Hematopoietic multipotent progenitor cell treated with erythropoietin and hydrocortisone succinate and interleukin-3 and kit ligand, for 6 days (in vitro differentiated cells): ENCODE results near the gene KRTAP12-3.
"Not testable (repeated sequence)": the region's sequence is repeated elsewhere in the genome, so short reads cannot be mapped to it uniquely, and the experiment has no call there.

Source experiments
- DNase-seq: peaks from one replicate; pipeline ENCODE4 v3.0.0-alpha.2; 2015

The KRTAP12-3 gene

GRCh38 chr21:44627831-44628233 lies 29.9 kb upstream of the KRTAP12-3 start:
- not testable (repeated sequence) for DNase-seq

DNA sequence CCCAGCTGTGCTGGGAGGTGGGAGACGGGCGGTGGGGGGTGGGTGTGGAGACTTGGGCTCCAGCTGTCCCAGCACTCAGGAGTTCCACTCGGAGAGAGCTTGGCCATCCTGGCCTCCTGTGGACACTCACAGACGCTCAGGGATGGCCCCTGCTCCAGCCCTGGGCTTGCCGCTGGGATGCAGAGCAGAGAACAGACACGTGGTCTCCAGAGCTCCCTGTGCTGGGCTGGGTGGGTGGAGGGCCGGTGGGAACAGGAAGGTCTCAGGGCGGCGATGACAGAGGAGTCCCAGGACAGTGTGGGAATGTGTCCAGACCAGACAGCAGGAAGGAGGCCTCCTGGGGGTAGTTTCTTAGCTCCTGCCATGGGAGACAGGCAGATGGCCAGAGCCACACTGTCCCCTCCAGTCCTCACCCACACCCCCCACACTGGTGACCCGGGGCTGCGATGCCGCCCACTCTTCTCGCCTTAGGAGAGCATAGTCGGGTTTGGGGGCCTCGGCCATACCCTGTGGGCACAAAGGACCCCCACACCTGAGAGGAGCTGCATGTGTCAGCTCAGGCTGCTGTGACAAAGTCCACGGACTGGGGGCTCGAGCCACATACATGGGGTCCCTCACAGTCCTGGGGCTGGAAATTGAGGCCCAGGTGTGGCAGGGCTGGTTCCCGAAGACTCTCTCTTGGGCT lies 28.9 kb upstream of the KRTAP12-3 start:
- DNase-seq, result no peak

- no peak for DNase-seq
Observed at GRCh38 chr21:44630440-44630839, 27.3 kb upstream of the KRTAP12-3 start.

GRCh38 chr21:44632067-44632466 lies 25.7 kb upstream of the KRTAP12-3 start:
- DNase-seq, result no peak

- no peak for DNase-seq
Observed at GRCh38 chr21:44636209-44637017, 21.3 kb upstream of the KRTAP12-3 start.

- no peak for DNase-seq
Observed at GRCh38 chr21:44637018-44637850, 20.5 kb upstream of the KRTAP12-3 start, which contains the start of gene KRTAP10-10. KRTAP10-10 (plus strand) TSS chr21:44637356; CDS start chr21:44637418, 62 bp downstream.

- not testable (repeated sequence) for DNase-seq
Observed at GRCh38 chr21:44637851-44638348, 19.8 kb upstream of the KRTAP12-3 start.

DNA sequence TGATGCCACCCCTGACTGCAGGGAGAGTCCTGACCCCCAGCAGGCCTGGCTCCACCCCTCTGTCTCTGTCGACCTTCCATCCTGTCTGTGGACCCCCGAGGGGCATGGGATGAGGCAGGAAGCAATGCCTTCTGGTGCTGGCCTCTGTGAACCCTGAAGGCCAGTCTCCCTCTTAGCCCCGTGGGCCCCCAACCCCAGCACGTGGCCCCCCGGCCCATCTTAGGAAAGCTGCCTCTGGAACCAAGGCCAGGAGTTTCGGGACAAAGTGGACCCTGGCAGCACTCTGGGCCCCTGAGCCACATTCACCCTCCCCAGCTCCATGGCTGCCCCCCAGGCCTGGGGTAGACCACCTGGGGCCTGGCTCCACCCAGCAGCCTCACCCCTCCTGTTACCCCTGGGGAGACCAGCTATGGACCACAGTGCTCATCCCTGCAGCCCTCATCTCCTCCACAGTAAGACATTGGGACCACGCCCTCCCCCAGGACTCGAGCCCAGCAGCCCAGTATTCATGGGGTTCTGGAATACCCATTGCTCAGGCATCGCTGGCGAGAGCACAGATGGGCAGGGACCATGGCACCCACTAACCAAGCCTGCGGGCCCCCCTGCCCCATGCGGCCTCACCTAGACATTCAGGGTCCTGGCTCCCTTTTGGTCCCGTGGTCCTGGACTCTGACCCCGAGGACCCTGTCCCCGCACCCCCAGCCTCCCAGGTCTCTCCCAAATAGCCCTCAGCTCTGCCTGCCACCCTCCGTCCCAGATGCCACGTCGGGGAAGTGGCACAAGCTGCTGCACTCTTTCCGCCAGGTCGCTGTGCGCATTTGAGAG lies 19.0 kb upstream of the KRTAP12-3 start:
- DNase-seq, result not testable (repeated sequence)

- DNase-seq, result no peak
Observed at GRCh38 chr21:44639331-44639655, 18.4 kb upstream of the KRTAP12-3 start.

DNA sequence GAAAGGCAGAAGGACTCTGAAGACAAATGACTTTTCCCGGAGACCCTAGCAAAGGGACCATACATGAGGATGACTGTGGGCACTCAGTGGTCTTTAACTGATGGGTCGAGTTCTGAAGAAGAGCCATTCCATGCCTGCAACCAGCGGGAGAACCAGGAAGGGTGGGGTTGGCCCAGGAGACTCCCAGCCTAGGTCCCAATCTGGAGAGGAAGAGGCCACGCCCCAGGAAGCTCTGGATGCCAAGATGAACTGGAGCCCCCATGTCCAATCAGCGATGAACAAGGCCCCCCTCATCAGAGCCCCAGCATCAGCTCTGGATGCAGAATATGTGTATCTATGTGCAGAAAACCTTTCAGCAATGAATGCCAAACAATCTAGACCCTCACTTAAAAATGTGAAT lies 17.0 kb upstream of the KRTAP12-3 start:
- DNase-seq, result no peak

DNA sequence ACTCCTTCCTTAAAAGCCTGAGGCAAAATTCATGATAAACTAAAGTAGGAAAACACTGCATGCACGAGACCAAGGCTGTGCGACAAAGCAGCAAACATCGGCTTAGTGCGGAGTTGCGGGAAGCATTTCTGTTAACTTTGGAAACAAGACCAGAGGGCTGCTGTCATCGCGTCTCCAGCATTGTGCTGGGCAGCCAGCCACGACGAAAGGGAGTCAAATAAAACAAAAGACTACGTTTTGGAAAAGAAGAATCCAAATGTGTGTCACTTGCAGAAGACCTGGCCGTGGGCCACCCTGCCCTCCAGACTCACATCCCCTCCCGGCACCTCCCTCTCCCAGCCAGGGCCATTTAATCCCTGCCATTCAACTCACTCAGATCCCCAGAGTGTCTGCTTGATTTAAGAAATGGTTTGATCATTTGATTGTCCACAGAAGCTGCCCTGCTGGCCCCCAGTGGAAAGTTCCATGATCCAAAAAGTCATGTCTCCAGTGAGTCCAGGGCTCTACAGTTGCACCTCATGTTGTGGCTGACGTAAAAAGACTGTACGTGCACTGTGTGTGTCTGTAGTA lies 13.9 kb upstream of the KRTAP12-3 start:
- no peak for DNase-seq

DNA sequence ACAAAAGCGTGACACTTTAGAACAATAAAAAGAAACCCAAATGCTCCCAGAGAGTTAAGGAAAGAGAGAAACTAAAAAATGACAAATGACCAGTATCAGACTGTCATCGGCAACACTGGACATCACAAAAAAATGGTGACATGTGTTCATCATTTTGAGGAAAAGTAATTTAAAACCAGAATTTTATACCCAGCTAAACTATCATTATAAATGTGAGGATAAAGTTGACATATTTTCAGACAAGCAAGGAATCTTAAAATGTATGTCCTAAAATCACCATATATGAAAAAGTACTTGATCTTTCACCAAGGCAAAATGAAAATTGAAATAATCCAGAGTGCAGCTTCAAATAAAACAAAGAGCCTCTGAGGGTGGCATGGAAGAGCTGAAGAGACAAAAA lies 12.9 kb upstream of the KRTAP12-3 start:
- DNase-seq, result no peak

DNA sequence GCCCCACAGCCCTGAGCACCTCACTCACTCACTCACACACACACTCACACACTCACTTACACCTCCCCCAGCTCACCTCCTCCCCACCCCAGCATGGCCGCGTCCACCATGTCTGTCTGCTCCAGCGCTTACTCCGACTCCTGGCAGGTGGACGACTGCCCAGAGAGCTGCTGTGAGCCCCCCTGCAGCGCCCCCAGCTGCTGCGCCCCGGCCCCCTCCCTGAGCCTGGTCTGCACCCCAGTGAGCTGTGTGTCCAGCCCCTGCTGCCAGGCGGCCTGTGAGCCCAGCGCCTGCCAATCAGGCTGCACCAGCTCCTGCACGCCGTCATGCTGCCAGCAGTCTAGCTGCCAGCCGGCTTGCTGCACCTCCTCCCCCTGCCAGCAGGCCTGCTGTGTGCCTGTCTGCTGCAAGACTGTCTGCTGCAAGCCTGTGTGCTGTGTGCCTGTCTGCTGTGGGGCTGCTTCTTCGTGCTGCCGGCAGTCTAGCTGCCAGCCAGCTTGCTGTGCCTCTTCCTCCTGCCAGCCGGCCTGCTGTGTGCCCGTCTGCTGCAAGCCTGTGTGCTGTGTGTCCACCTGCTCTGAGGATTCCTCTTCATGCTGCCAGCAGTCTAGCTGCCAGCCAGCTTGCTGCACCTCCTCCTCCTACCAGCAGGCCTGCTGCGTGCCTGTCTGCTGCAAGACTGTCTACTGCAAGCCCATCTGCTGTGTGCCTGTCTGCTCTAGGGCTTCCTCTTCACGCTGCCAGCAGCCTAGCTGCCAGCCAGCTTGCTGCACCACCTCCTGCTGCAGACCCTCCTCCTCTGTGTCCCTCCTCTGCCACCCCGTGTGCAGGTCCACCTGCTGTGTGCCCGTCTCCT lies 11.1 kb upstream of the KRTAP12-3 start, which contains the start of gene KRTAP10-11:
KRTAP10-11 (plus strand) TSS at position 49 of the 856 bp plus-strand sequence; CDS start at position 94, 45 bp downstream.
- DNase-seq, result not testable (repeated sequence)

GRCh38 chr21:44647222-44647552 lies 10.5 kb upstream of the KRTAP12-3 start:
- DNase-seq, result no peak

DNA sequence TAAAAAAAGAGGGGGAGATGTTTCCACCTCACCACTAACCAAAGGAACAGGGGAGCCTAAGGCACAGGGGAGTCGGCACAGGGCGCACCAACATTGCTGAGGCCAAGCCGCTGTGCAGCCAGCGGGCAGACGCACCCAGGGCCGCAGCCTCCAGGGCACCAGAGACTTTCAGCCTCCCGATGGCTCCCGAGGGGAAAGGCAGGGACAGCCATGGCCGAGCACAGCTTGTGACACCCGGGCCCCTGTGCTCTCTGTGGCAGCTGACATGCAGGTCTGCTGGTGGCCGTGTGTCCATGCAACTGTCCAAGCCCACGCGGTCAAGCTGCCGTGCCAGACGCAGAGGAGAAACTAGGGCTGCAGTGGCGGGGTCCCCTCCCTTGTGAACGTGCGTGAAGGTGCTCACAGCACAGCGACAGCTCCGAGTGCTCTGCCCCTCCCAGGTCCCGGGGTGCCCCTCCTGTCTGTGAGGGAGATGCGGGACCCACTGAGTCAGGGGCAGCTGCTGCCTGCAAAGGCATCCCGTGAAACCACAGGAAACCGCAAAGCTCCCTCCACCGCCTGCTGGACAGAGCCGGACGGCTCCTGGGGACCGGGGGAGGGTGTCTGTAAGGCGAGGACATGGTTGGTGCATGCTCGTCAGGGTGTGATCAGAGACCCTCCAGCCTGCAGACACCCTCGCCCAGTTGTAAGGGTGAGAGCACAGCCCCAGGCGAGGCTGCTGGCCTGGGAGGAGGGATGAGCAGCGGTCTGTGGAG lies 9.0 kb upstream of the KRTAP12-3 start:
- no peak for DNase-seq

DNA sequence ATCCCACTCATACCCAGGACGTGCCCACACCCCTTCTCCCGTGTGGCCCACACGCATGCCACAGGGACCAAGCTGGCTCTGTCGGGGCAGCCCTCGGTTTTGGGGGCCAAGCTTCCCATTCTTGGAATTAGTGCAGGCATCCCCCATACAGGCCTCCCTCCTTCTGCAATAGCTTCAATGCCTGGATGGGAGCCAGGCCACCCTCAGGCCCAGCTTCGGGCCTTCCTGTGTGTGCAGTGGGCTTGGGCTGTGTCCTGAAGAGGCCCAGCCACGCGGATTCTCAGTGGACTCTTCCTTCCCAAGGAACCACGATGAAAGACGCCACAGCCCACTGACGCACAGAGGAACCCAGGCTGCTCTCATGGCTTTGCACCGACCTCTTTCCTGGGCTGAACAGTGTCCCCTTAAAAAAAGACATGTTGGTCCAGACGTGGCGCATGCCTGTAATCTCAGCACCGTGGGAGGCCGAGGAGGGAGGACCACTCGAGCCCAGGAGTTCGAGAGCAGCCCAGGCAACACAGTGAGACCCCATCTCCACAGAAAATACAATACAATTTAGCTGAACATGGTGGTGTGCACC lies 8.1 kb upstream of the KRTAP12-3 start:
- DNase-seq, result no peak

DNA sequence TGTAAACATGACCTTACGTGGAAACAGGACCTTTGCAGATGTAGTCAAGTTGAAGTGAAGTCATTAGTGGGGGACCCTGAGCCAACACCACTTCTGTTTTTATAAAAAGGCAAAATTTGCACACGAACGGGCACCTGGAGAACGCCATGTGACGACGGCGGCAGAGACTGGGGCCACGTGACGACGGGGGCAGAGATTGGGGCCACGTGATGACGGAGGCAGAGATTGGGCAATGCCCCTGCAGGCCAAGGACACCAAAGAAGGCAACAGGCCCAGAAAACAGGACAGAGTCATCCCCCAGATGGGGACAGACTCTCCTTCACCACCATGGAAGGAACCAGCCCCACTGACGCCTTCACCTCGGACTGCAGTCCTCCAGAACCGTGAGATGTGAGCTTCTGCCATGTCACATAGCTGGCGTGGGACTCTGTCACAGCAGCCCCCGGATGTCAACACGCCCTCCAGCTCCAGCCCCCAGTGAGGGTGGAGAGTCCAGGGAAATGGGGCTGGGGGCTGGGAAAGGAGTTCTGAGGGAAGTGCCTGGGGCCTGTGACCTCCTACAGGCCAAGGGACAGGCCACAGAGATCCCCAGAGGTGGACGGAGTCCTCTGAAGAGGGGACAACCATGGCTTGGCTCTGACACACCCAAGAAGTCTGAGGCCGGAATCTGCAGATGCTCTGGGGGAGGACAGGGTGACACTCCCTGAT lies 7.3 kb upstream of the KRTAP12-3 start:
- no peak for DNase-seq

DNA sequence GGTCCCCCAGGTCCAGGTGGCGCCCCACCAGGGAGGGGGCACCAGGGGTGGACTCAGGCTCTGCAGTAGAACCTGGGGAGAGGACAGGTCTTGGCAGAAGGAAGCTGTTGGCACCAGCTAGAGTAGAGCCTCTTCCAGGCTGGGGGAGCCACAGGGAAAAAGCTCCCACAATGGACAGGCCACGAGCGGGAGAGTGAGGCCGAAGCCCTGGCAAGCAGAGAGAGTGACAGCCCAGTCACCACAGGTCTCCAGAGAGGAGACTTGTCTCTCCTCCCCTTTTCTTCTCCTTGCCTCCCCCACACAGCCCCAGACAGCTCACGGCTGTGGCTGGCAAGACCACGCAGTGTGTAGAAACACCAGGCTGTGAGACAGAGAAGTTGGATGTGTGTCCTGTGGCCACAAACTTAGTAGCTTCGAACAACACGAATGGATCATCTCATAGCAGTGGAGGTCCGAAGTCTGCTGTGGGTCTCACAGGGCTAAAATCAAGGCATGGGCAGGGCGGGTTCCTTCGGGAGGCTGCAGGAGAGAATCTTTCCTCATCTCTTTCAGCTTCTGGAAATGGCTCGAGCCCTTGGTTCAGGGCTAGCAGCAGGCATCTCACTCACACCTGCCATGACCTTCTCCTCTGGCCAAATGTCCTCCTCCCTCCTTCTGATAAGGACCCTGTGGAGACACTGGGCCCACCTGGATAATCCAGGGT lies 6.6 kb upstream of the KRTAP12-3 start:
- no peak for DNase-seq
